GM12878 (cell line): Measurements from ENCODE around the gene HSF2BP. TPM values are rescaled to one million over a fixed set of nuclear protein-coding genes. Genes with fewer than 3 reads are reported as not detected.

ENCODE experiments used
- BRCA1 ChIP-seq: IDR thresholded peaks from 2 replicates; pipeline ENCODE4 v1.6.1; 2011; ENCODE audit warnings: low read depth, low read length, improper control_type of control experiment
- MXI1 ChIP-seq: fragments of 150-350 bp; IDR thresholded peaks from 2 replicates; pipeline ENCODE4 v1.6.1; 2011; ENCODE audit warnings: low read depth, mild to moderate bottlenecking, inconsistent platforms, low read length, improper control_type of control experiment
- YBX1 ChIP-seq: fragments of 450-650 bp; IDR thresholded peaks from 2 replicates; pipeline ENCODE4 v1.6.1; 2016; ENCODE audit warnings: antibody characterized with exemption
- ZNF217 ChIP-seq: fragments of 450-650 bp; IDR thresholded peaks from 2 replicates; pipeline ENCODE4 v1.6.1; 2017; ENCODE audit warnings: antibody characterized with exemption, mild to moderate bottlenecking
- ZNF384 ChIP-seq: IDR thresholded peaks from 2 replicates; pipeline ENCODE4 v1.6.1; 2012; ENCODE audit warnings: low read depth, mild to moderate bottlenecking, low read length, improper control_type of control experiment, borderline replicate concordance
- polyA plus RNA-seq, 11 experiments: library from polyadenylated mRNA; depleted of rRNA in 4 of 11; unstranded in 6 of 11; stranded (reverse) in 5 of 11; fragments of >200 nt; fragmentation: Nextera tagmentation in 4 of 11; fragmentation: Illumina TruSeq in 1 of 11; extraction: Ambion mirVana in 4 of 11; extraction: Trizol in 1 of 11; gene quantifications; 1 replicate in 1 of 11; 2 replicates in 10 of 11; pipeline versions ENCODE4 v1.2.1 to v1.2.3, GENCODE V29; 2011 to 2016; ENCODE audit warnings: inconsistent platforms in 2 of 11, missing spikeins in 2 of 11, low read depth in 1 of 11
- total RNA-seq, 4 experiments: library from RNA; depleted of rRNA in 3 of 4; stranded (reverse); fragments of >200 nt in 3 of 4; fragmentation: Illumina TruSeq in 1 of 4; extraction: Trizol in 1 of 4; gene quantifications; 2 replicates each; pipeline versions ENCODE4 v1.2.1 to v1.2.3, GENCODE V29; 2013 to 2021
- TF ChIP-seq, protein P1 (sequence below): IDR thresholded peaks from 2 replicates; pipeline ENCODE4 v1.6.1; 2011; ENCODE audit warnings: low read depth, low read length, improper control_type of control experiment, borderline replicate concordance
- TF ChIP-seq, protein P2 (sequence below): fragments of 450-650 bp; IDR thresholded peaks from 2 replicates; pipeline ENCODE4 v1.6.1; 2017; ENCODE audit warnings: mild to moderate bottlenecking, moderate library complexity
- TF ChIP-seq, protein P3 (sequence below): fragments of 450-650 bp; formaldehyde crosslinking; IDR thresholded peaks from 2 replicates; pipeline ENCODE4 v1.4.0; 2022; ENCODE audit warnings: mild to moderate bottlenecking, moderate library complexity

The HSF2BP gene
- total and polyA plus RNA-seq, 10 of the 15 experiments (the other 5 are each of a cell fraction or from before 2014, with no cell fraction given), result 0.07 to 0.81 (median 0.35) TPM

DNA sequence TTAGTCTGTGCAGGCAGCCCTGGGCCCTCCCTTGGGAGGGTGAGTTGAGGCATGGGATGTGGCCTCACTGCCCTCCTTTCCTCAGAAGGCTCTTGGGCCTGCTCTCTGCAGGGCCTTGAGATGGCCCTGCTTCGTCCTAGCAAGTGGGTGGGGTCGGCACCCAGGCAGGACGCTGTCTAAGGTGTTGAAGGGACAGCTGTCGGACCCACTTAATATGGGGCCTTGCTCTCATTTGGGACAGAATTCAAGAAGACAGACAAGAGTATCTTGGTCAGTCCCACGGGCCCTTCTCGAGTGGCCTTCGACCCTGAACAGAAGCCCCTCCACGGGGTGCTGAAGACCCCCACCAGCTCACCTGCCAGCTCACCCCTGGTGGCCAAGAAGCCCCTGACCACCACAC, 33.7 kb upstream of the HSF2BP start (continued):
- TF ChIP-seq ZNF384 (no peak), MXI1 (no peak), ZNF217 (no peak), BRCA1 (no peak), YBX1 (no peak)
- TF ChIP-seq, protein P1, sequence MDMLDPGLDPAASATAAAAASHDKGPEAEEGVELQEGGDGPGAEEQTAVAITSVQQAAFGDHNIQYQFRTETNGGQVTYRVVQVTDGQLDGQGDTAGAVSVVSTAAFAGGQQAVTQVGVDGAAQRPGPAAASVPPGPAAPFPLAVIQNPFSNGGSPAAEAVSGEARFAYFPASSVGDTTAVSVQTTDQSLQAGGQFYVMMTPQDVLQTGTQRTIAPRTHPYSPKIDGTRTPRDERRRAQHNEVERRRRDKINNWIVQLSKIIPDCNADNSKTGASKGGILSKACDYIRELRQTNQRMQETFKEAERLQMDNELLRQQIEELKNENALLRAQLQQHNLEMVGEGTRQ, result no peak
- TF ChIP-seq, protein P2, sequence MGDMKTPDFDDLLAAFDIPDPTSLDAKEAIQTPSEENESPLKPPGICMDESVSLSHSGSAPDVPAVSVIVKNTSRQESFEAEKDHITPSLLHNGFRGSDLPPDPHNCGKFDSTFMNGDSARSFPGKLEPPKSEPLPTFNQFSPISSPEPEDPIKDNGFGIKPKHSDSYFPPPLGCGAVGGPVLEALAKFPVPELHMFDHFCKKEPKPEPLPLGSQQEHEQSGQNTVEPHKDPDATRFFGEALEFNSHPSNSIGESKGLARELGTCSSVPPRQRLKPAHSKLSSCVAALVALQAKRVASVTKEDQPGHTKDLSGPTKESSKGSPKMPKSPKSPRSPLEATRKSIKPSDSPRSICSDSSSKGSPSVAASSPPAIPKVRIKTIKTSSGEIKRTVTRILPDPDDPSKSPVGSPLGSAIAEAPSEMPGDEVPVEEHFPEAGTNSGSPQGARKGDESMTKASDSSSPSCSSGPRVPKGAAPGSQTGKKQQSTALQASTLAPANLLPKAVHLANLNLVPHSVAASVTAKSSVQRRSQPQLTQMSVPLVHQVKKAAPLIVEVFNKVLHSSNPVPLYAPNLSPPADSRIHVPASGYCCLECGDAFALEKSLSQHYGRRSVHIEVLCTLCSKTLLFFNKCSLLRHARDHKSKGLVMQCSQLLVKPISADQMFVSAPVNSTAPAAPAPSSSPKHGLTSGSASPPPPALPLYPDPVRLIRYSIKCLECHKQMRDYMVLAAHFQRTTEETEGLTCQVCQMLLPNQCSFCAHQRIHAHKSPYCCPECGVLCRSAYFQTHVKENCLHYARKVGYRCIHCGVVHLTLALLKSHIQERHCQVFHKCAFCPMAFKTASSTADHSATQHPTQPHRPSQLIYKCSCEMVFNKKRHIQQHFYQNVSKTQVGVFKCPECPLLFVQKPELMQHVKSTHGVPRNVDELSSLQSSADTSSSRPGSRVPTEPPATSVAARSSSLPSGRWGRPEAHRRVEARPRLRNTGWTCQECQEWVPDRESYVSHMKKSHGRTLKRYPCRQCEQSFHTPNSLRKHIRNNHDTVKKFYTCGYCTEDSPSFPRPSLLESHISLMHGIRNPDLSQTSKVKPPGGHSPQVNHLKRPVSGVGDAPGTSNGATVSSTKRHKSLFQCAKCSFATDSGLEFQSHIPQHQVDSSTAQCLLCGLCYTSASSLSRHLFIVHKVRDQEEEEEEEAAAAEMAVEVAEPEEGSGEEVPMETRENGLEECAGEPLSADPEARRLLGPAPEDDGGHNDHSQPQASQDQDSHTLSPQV, result no peak
- TF ChIP-seq, protein P3, sequence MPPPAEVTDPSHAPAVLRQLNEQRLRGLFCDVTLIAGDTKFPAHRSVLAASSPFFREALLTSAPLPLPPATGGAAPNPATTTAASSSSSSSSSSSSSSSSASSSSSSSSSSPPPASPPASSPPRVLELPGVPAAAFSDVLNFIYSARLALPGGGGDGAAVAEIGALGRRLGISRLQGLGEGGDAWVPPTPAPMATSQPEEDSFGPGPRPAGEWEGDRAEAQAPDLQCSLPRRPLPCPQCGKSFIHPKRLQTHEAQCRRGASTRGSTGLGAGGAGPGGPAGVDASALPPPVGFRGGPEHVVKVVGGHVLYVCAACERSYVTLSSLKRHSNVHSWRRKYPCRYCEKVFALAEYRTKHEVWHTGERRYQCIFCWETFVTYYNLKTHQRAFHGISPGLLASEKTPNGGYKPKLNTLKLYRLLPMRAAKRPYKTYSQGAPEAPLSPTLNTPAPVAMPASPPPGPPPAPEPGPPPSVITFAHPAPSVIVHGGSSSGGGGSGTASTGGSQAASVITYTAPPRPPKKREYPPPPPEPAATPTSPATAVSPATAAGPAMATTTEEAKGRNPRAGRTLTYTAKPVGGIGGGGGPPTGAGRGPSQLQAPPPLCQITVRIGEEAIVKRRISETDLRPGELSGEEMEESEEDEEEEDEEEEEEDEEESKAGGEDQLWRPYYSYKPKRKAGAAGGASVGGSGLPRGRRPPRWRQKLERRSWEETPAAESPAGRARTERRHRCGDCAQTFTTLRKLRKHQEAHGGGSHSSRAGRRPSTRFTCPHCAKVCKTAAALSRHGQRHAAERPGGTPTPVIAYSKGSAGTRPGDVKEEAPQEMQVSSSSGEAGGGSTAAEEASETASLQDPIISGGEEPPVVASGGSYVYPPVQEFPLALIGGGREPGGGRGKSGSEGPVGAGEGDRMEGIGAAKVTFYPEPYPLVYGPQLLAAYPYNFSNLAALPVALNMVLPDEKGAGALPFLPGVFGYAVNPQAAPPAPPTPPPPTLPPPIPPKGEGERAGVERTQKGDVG (CRISPR knock-in tag), result no peak
